Lung (tissue), 12 donors: ENCODE measurements around the gene RETN. TPM values are rescaled to one million over a fixed set of nuclear protein-coding genes. Genes with fewer than 3 reads are reported as not detected.

Experiments used
- ATAC-seq: fragments of 200-7000 bp; cut with Tn5 transposase; one replicate; pipeline ENCODE4 v1.9.1; 2020; ENCODE audit warnings: moderate number of reproducible peaks; ENCODE audit not compliant: insufficient read depth, low FRiP score
- DNase-seq, 3 donors: peaks; one replicate each; pipeline ENCODE4 v3.0.0-alpha.2; 2013 to 2017
- H3K27ac ChIP-seq, 2 donors: one replicate each; pipeline ENCODE4 v1.5.1; 2013; ENCODE audit warnings: mild to moderate bottlenecking in 2 of 2, moderate library complexity in 2 of 2, control low read depth in 1 of 2, inconsistent platforms in 1 of 2, low read depth in 1 of 2, low read length in 1 of 2
- H3K27me3 ChIP-seq, 3 donors: one replicate each; pipeline ENCODE4 v1.5.1; 2013; ENCODE audit warnings: low read length in 2 of 3; ENCODE audit not compliant: control insufficient read depth in 3 of 3, insufficient read depth in 3 of 3
- H3K36me3 ChIP-seq, 4 donors: one replicate each; pipeline ENCODE4 v1.5.1; 2013; ENCODE audit warnings: low read length in 4 of 4, mild to moderate bottlenecking in 1 of 4, moderate library complexity in 1 of 4; ENCODE audit not compliant: control insufficient read depth in 4 of 4, insufficient read depth in 4 of 4
- H3K4me1 ChIP-seq, 5 donors: one replicate each; pipeline ENCODE4 v1.5.1; 2013; ENCODE audit warnings: low read length in 5 of 5, mild to moderate bottlenecking in 2 of 5, moderate library complexity in 1 of 5; ENCODE audit not compliant: control insufficient read depth in 5 of 5, insufficient read depth in 5 of 5
- H3K4me3 ChIP-seq: one replicate; pipeline ENCODE4 v1.5.1; 2013; ENCODE audit warnings: mild to moderate bottlenecking, control low read depth, moderate library complexity
- H3K9ac ChIP-seq, 2 donors: one replicate each; pipeline ENCODE4 v1.5.1; 2013; ENCODE audit warnings: low read length in 2 of 2, control low read depth in 1 of 2; ENCODE audit not compliant: insufficient read depth in 1 of 2
- H3K9me3 ChIP-seq, 4 donors: one replicate each; pipeline ENCODE4 v1.5.1; 2013; ENCODE audit warnings: low read length in 3 of 4, mild to moderate bottlenecking in 1 of 4, moderate library complexity in 1 of 4; ENCODE audit not compliant: control insufficient read depth in 4 of 4, insufficient read depth in 3 of 4
- CTCF ChIP-seq: IDR thresholded peaks from 2 replicates; pipeline ENCODE4 v1.5.1; 2012; ENCODE audit warnings: mild to moderate bottlenecking; ENCODE audit errors: control extremely low read depth, extremely low read depth
- WGBS, 2 donors: extraction: QIAGEN DNeasy Blood & Tissue Kit; methylation state at CpG; one replicate each; pipeline ENCODE4 v1.1.7; 2013; 5-methylcytosine and 5-hydroxymethylcytosine counted together
- polyA plus RNA-seq, 2 donors: library from polyadenylated mRNA; stranded (reverse); fragments of 200-250 nt; gene quantifications; one replicate each; pipeline ENCODE4 v1.2.1, GENCODE V29; 2013
- total RNA-seq, 2 donors: library from RNA; depleted of rRNA in 1 of 2; stranded (reverse); fragments of >200 nt in 1 of 2; gene quantifications; one replicate each; pipeline ENCODE4 v1.2.1, GENCODE V29; 2014 to 2021
- donor health status: control.
- donor health status: control.
- donor health status: Bipolar disorder and iron deficiency.
- donor health status: healthy.
- donor health status: DM: yes; HTN: yes; CAD: no.

Gene RETN
- total and polyA plus RNA-seq, 4 donors, result 2.9 to 1,168 (median 58.3) TPM

DNA sequence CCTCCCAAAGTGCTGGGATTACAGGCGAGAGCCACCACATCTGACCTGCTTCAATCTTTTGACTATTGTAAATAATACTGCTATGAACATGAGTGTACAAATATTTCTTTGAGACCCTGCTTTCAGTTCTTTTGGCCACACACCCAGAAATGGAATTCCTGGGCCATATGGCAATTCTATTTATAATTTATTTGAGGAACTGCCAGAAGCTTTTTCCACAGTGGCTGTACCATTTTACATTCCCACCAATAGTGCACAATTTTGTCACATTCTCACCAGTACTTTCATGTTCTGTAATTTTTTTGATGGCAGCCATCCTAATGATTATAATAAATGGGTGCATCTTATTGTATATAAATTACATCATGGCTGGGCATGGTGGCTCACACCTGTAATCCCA, 46.8 kb downstream of the RETN start:
- H3K36me3 ChIP-seq, result no peaks in the 10 kb centered on the region
- no peaks in the 10 kb centered on the region for H3K4me1 ChIP-seq
- DNase-seq, result no peak
- no peaks in the 10 kb centered on the region for H3K27me3 ChIP-seq
- TF ChIP-seq CTCF, result no peak
- H3K9ac ChIP-seq, result no peak overlapping the region
- H3K4me3 ChIP-seq, result no peak overlapping the region
- no peak for ATAC-seq
- 89 to 95% methylated on average over 1 of the region's 1 CpG for WGBS, 2 donors
- no peak overlapping the region for H3K27ac ChIP-seq
- H3K9me3 ChIP-seq, result peaks cover 0 to 4% (median 0%) of the 10 kb centered on the region in 4 donors

- Histone ChIP-seq H3K9me3 (peaks cover 0 to 4% (median 0%) of the 10 kb centered on the region in 4 donors), H3K9ac (no peak overlapping the region), H3K4me1 (no peaks in the 10 kb centered on the region), H3K36me3 (no peaks in the 10 kb centered on the region), H3K27ac (no peak overlapping the region), H3K4me3 (no peak overlapping the region), H3K27me3 (no peaks in the 10 kb centered on the region)
- DNase-seq (no peak), ATAC-seq (no peak)
- WGBS, 2 donors, result 63 to 77% methylated on average over 1 of the region's 1 CpG
- TF ChIP-seq CTCF, result no peak
These were observed 47.9 kb downstream of the RETN start for GRCh38 chr19:7716762-7717161.

- Histone ChIP-seq H3K27me3 (no peaks in the 10 kb centered on the region), H3K27ac (no peak overlapping the region), H3K4me1 (no peaks in the 10 kb centered on the region), H3K4me3 (no peak overlapping the region), H3K9me3 (peaks cover 0 to 4% (median 0%) of the 10 kb centered on the region in 4 donors), H3K9ac (no peak overlapping the region), H3K36me3 (no peaks in the 10 kb centered on the region)
- ATAC-seq (no peak), DNase-seq (no peak)
- 40 to 50% methylated on average over 8 of the region's 8 CpGs for WGBS, 2 donors
- TF ChIP-seq CTCF, result no peak
These were observed 49.8 kb downstream of the RETN start for GRCh38 chr19:7718668-7719067.

Other genes starting within 250 kb of the RETN start
- 10 to 100 TPM in 1 of 2 donors, 1 to 10 TPM in 1; 4.1 to 10.3 TPM for gene PEX11G, start 180.0 kb upstream of the RETN start, total RNA-seq
- gene PEX11G, start 180.0 kb upstream of the RETN start, polyA plus RNA-seq, result 10 to 100 TPM in 1 of 2 donors, 1 to 10 TPM in 1; 4.7 to 11.1 TPM
- gene ZNF358, start 152.9 kb upstream of the RETN start, total RNA-seq, result 10 to 100 TPM; 25.2 to 44.1 TPM
- 10 to 100 TPM; 24.2 to 71.8 TPM for gene ZNF358, start 152.9 kb upstream of the RETN start, polyA plus RNA-seq
- gene MCOLN1, start 146.4 kb upstream of the RETN start, total RNA-seq, result 10 to 100 TPM; 11.6 to 65.3 TPM
- gene MCOLN1, start 146.4 kb upstream of the RETN start, polyA plus RNA-seq, result 10 to 100 TPM; 54.4 to 68.1 TPM
- gene PNPLA6, start 133.3 kb upstream of the RETN start, total RNA-seq, result 100 to 1,000 TPM in 1 of 2 donors, 10 to 100 TPM in 1; 41.8 to 267 TPM
- gene PNPLA6, start 133.3 kb upstream of the RETN start, polyA plus RNA-seq, result 100 to 1,000 TPM in 1 of 2 donors, 10 to 100 TPM in 1; 89.9 to 154 TPM
- 10 to 100 TPM; 18.3 to 30.4 TPM for gene CAMSAP3, start 73.2 kb upstream of the RETN start, total RNA-seq
- 10 to 100 TPM in 1 of 2 donors, 1 to 10 TPM in 1; 9.2 to 20.0 TPM for gene CAMSAP3, start 73.2 kb upstream of the RETN start, polyA plus RNA-seq
- 10 to 100 TPM; 37.2 to 41.4 TPM for gene XAB2, start 39.5 kb upstream of the RETN start, total RNA-seq
- gene XAB2, start 39.5 kb upstream of the RETN start, polyA plus RNA-seq, result 10 to 100 TPM; 34.1 to 48.3 TPM
- 100 to 1,000 TPM in 1 of 2 donors, 10 to 100 TPM in 1; 26.9 to 116 TPM for gene PET100, start 39.3 kb upstream of the RETN start, total RNA-seq
- 100 to 1,000 TPM in 1 of 2 donors, 10 to 100 TPM in 1; 60.5 to 383 TPM for gene PET100, start 39.3 kb upstream of the RETN start, polyA plus RNA-seq
- gene PCP2, start 35.3 kb upstream of the RETN start, total RNA-seq, result 1 to 10 TPM in 1 of 2 donors, under 1 TPM in 1; 0.60 to 2.1 TPM
- 1 to 10 TPM; 1.8 to 4.4 TPM for gene PCP2, start 35.3 kb upstream of the RETN start, polyA plus RNA-seq
- gene STXBP2, start 31.9 kb upstream of the RETN start, total RNA-seq, result 100 to 1,000 TPM in 1 of 2 donors, 10 to 100 TPM in 1; 80.3 to 248 TPM
- 100 to 1,000 TPM; 142 to 455 TPM for gene STXBP2, start 31.9 kb upstream of the RETN start, polyA plus RNA-seq
- 10 to 100 TPM in 1 of 2 donors, 1 to 10 TPM in 1; 2.5 to 68.4 TPM for gene MCEMP1, start 8.0 kb downstream of the RETN start, total RNA-seq
- 100 to 1,000 TPM in 1 of 2 donors, 10 to 100 TPM in 1; 31.9 to 298 TPM for gene MCEMP1, start 8.0 kb downstream of the RETN start, polyA plus RNA-seq
- 100 to 1,000 TPM in 1 of 2 donors, 10 to 100 TPM in 1; 29.8 to 108 TPM for gene TRAPPC5, start 11.8 kb downstream of the RETN start, total RNA-seq
- 100 to 1,000 TPM; 142 to 224 TPM for gene TRAPPC5, start 11.8 kb downstream of the RETN start, polyA plus RNA-seq
- gene FCER2, start 33.1 kb downstream of the RETN start, total RNA-seq, result under 1 TPM; 0.37 to 0.43 TPM
- 1 to 10 TPM in 1 of 2 donors, under 1 TPM in 1; 0.47 to 1.2 TPM for gene FCER2, start 33.1 kb downstream of the RETN start, polyA plus RNA-seq
- gene CLEC4G, start 63.1 kb downstream of the RETN start, total RNA-seq, result under 1 TPM in 1 of 2 donors, not detected in 1; 0.43 TPM
- gene CLEC4G, start 63.1 kb downstream of the RETN start, polyA plus RNA-seq, result under 1 TPM; 0.31 to 0.96 TPM
- 1 to 10 TPM; 2.0 to 3.3 TPM for gene CD209, start 78.5 kb downstream of the RETN start, total RNA-seq
- 1 to 10 TPM in 1 of 2 donors, under 1 TPM in 1; 0.57 to 1.6 TPM for gene CD209, start 78.5 kb downstream of the RETN start, polyA plus RNA-seq
- gene CLEC4M, start 94.2 kb downstream of the RETN start, total RNA-seq, result 1 to 10 TPM in 1 of 2 donors, under 1 TPM in 1; 0.34 to 1.2 TPM
- gene CLEC4M, start 94.2 kb downstream of the RETN start, polyA plus RNA-seq, result 1 to 10 TPM in 1 of 2 donors, under 1 TPM in 1; 0.26 to 2.5 TPM
- 10 to 100 TPM; 10.7 to 18.6 TPM for gene EVI5L, start 161.2 kb downstream of the RETN start, total RNA-seq
- gene EVI5L, start 161.2 kb downstream of the RETN start, polyA plus RNA-seq, result 10 to 100 TPM; 12.3 to 12.9 TPM
- gene PRR36, start 205.3 kb downstream of the RETN start, total RNA-seq, result 1 to 10 TPM; 1.3 to 3.4 TPM
- gene PRR36, start 205.3 kb downstream of the RETN start, polyA plus RNA-seq, result under 1 TPM; 0.30 to 0.89 TPM
- gene LRRC8E, start 219.5 kb downstream of the RETN start, total RNA-seq, result 1 to 10 TPM; 5.9 to 8.6 TPM
- gene LRRC8E, start 219.5 kb downstream of the RETN start, polyA plus RNA-seq, result 1 to 10 TPM; 3.7 to 4.6 TPM
- gene MAP2K7, start 234.8 kb downstream of the RETN start, total RNA-seq, result 10 to 100 TPM; 17.8 to 28.7 TPM
- gene MAP2K7, start 234.8 kb downstream of the RETN start, polyA plus RNA-seq, result 10 to 100 TPM; 18.1 to 41.7 TPM
- under 1 TPM in 1 of 2 donors, not detected in 1; 0.77 TPM for gene TGFBR3L, start 245.8 kb downstream of the RETN start, total RNA-seq
- gene TGFBR3L, start 245.8 kb downstream of the RETN start, polyA plus RNA-seq, result under 1 TPM in 1 of 2 donors, not detected in 1; 0.25 TPM